GM19099 (cell line): ENCODE measurements around the gene TUBA1B.

ENCODE experiments used
- POLR2A ChIP-seq: IDR thresholded peaks from 3 replicates; pipeline ENCODE4 v1.6.1; 2011; ENCODE audit warnings: low read depth; ENCODE audit not compliant: insufficient read length; ENCODE audit errors: extremely low read depth

TUBA1B gene

GRCh38 chr12:49094975-49095365, 36.2 kb downstream of the TUBA1B start:
- no peak for TF ChIP-seq POLR2A

GRCh38 chr12:49094160-49094974, 36.8 kb downstream of the TUBA1B start, which contains the start of gene DHH:
TSS of gene DHH (minus strand) at chr12:49094801. CDS start at chr12:49094512, 289 bp downstream.
- no peak for TF ChIP-seq POLR2A

DNA sequence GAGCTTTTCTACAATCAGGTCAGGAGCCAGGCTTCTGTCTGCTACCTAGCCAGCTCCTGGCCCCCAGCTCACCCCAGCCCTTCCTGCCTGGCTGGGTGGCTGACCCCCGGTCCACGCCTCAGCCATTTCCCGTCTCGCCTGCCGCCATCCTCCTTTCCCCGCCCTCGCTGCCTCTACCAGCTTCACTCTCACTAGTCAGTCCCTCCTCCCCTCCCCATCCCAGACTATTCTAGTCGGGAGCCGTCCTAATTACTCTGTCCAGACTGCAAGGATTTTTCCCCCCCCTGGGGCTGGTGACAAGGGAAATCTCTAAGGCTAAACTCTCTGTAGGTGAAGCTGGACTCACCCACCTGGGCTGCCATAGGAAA, 37.4 kb downstream of the TUBA1B start:
- TF ChIP-seq POLR2A: no peak

DNA sequence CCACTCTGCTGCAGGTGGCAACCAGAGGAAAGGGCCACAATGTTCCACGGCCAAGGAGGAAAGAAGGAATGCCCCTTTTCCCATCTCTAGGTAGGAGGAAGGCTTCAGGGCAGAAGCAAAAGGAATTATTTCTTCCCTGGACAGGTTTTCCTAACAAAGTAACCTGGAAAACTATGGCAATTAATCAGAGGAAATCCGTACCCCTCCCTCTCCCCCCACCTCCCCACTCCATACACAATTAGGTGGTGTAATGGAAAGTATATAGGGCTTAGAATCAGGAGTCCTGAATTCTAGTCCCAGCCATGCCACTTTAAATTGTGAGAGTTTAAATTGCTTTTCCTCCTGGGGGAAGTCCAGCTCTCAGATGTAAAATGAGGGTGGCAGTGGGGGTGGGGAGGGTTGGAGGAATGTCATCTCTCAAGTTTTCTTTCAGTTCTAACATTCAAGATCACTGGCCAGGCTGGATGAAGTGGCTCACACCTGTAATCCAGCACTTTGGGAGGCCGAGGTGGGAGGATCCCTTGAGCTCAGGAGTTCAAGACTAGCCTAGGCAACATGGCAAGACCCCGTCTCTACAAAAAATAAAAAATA, 38.3 kb downstream of the TUBA1B start:
- TF ChIP-seq POLR2A: no peak

DNA sequence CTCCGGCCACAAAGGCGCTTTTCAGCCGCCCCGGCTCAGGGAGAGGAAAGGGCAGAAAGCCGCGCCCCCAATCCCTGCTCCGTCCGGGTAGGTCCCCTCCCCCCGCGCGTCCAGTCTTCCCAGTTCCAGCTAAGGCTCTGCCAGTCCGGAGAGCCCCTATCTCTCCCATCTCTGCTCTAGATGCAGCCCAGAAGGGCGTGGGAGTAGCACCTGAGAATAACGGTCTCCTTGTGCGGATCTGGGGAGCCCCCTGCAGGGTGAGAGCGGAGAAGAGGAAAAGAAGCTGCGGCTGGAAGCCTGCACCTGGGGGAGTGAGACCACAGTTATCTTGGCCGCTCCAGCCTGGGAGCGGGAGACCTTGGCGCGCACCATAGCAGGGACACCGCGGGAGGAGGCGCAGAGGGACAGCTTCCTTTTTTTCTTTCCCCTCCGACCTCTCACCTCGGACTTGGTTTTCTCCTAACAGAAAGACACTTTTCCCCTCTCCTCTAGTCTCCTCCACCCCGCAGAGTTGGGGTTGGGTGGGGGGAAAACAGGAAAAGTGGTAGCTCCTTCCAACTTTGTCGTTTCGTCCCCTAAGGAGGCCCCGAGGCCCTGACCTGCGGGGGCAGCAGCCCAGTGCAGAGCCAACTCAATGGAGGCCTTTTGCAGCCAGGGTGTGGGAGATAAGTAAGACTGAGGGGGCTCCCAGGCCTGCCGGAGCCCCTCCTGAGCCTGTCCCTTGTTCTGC, 38.9 kb downstream of the TUBA1B start:
- no peak for TF ChIP-seq POLR2A

DNA sequence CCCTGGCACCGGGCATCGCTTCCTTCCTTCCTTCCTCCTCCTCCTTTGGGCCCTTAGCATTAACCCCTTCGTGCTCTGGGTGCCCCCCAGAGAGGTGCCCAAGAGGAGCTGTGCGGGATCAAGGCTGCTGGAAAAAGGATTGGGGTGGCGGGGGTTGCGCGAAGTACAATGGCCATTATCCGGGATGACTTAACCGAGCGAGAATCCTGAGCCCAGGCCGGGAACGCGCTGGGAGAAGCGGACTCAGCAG, 39.4 kb downstream of the TUBA1B start:
- no peak for TF ChIP-seq POLR2A

- TF ChIP-seq POLR2A: no peak
These were observed 39.9 kb downstream of the TUBA1B start for GRCh38 chr12:49091056-49091835.

DNA sequence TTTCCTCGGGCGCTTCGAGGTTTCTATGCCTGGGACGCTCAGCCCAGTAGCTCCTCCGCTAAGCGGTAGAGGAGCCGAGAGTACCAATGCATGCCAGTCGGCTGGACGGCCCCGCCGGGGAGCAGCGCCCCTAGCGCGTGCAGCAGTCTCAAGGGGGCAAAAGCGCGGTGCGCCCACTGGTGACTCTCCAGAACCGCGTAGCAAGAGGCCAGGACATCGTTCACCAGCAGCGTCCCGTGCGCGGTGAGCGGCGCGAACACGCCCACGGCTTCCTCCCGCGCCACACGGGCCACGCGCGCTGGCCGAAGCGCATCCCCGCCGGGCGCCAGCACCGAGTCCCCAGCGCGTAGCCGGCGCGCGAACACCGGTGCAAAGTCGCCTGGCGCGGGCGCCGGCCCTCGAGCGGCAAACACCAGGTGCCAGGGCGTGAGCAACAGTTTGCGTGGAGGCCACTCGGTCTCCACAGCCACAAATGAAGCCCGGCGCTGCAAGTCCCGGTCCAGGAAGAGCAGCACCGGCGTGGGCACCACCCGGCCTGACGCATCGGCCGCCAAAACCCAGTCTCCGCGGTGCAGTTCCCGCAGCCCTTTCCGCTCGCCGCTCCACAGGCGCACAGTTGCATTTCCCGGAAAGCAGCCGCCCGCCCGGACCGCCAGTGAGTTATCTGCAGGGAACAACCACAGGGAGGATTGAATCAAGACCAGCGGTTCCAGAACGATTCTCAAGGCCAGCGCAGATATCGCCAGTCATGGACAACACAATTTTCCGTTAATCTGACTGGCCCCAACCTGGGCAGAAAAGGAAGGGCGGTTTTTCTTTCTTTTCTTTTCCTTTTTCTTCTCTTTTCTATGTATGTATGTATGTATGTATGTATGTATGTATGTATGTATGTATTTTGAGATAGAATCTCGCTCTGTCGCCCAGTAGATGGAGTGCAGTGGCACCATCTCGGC, 41.1 kb downstream of the TUBA1B start:
- no peak for TF ChIP-seq POLR2A

DNA sequence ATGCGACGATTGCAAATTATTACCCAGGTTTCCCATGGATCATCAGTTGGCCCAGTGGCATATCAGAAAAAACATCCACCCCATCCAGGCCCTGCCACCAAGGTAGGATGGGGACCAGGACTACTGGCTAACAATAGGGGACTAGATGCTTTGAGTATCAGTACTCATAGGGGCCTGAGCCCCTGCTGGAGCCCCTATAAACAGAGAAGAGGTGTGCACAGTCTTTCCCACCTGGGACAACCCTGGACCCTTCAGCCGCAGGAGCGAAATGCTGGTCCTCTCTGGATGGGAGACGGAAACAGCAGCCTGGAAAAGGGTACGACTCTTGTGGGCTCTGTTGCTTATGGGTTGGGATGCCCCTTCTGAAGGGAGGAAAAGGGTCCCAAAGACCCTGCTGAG, 42.3 kb downstream of the TUBA1B start:
- TF ChIP-seq POLR2A: no peak

DNA sequence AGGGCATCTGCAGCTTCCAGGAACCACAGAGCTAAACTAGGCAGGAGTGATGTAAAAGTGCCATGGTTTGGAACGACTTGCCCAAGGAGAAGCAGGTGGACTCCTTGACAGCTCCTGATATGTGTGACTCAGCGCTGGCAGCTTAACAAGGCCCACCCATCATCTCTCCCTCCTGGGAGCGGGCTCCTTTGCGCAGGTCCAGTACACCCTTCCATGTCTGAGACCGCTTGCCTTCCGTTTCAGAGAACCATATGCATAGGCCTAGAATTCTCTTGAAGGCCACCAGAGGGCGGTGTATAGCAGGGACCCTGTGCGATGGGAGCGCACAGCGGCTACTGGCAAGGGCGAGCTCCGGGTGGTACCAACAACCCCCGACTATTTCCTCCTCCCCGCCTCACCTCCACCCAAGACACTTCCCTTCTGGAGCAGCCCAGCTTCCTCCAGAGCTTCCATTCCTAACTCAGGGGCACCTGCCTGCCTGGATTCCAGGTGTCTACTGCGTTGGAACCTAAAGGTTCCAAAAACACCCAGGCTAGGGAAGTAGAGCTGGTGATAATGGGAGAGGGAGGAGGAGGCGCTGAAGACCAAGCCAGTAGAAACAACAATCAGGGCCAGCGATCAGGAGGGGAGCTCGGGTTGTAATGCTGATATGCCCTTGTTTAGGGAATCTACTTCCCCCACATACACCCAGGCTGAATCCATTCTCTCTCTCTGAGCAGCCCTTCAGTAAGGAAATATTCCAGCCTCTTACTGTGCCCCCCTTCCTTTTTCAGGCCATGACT, 42.9 kb downstream of the TUBA1B start:
- TF ChIP-seq POLR2A: no peak

- no peak for TF ChIP-seq POLR2A
These were observed 45.1 kb downstream of the TUBA1B start for GRCh38 chr12:49086116-49086515.

DNA sequence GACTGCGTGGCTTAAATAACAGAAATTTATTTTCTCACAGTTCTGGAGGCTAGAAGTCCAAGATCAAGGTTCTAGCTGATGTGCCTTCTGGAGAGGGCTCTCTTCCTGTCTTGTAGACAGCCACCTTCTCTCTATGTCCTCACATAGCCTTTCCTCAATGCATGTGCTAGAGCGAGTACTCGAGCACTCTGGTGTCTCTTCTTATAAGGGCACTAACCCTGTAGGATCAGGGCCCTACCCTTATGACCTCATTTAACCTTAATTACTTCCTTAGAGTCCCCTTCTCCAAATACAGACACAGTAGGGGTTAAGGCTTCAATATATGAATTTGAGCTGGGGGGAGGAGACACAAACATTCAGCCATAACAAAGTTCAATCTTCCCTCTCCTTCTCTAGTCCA, 46.8 kb downstream of the TUBA1B start:
- TF ChIP-seq POLR2A: no peak

DNA sequence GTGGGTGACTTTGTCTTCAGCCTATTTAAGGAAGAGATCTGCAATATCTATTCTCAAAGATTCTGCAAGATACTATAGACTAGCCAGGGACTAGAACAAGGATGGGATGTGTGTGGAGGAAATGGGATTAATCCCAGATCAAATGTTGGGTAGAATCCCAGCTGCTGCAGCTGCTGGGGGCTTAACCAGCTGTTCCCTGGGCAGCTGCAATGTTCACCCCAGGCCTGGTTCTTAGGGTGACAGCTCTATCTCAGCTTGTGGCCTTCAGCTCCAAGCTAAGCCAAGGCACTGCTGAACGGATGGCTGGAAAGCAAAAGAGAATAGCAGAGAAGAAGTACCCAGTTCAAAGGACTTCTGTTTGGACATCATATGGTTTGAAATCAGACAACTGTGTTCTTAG, 51.4 kb downstream of the TUBA1B start:
- TF ChIP-seq POLR2A: no peak
